ENCODE measurements around the gene PGBD1.

- TF ChIP-seq EZH2 (IDR thresholded peaks at IDR 0.05; ENCODE audit: borderline replicate concordance, low read depth, low read length, severe bottlenecking) (no peak), POLR2AphosphoS5 (IDR thresholded peaks at IDR 0.05; ENCODE audit: insufficient read depth, low read depth, low read length) (no peak)
- TF ChIP-seq, protein P1, sequence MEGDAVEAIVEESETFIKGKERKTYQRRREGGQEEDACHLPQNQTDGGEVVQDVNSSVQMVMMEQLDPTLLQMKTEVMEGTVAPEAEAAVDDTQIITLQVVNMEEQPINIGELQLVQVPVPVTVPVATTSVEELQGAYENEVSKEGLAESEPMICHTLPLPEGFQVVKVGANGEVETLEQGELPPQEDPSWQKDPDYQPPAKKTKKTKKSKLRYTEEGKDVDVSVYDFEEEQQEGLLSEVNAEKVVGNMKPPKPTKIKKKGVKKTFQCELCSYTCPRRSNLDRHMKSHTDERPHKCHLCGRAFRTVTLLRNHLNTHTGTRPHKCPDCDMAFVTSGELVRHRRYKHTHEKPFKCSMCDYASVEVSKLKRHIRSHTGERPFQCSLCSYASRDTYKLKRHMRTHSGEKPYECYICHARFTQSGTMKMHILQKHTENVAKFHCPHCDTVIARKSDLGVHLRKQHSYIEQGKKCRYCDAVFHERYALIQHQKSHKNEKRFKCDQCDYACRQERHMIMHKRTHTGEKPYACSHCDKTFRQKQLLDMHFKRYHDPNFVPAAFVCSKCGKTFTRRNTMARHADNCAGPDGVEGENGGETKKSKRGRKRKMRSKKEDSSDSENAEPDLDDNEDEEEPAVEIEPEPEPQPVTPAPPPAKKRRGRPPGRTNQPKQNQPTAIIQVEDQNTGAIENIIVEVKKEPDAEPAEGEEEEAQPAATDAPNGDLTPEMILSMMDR (IDR thresholded peaks at IDR 0.05; ENCODE audit: extremely low read depth in 1 of 2, insufficient read depth in 1 of 2, low read depth in 1 of 2, low read length in 2 of 2), result no peak
Observed at GRCh38 chr6:28336284-28337120, 55.1 kb downstream of the PGBD1 start.
